Heart left ventricle (tissue), 16 donors: ENCODE results near the gene VAPB. TPM values are rescaled to one million over a fixed set of nuclear protein-coding genes. Genes with fewer than 3 reads are reported as not detected.

Experiments
- ATAC-seq, 4 donors: fragments of 200-7000 bp; cut with Tn5 transposase; one replicate each; pipeline ENCODE4 v1.9.1; 2020 to 2022; ENCODE audit warnings: moderate library complexity in 4 of 4, mild to moderate bottlenecking in 3 of 4, moderate number of reproducible peaks in 1 of 4
- DNase-seq, 5 donors: peaks; one replicate each; pipeline ENCODE4 v3.0.0-alpha.2; 2020
- H3K27ac ChIP-seq, 12 donors: fragments of 200-600 bp; sonication (generic) in 4 of 12; one replicate each; pipeline versions ENCODE4 v1.5.0 to v1.8.0; 2016 to 2022; ENCODE audit warnings: mild to moderate bottlenecking in 2 of 12
- H3K27me3 ChIP-seq, 9 donors: fragments of 200-600 bp; sonication (generic) in 2 of 9; one replicate each; pipeline versions ENCODE4 v1.5.1 to v1.8.0; 2016 to 2022; ENCODE audit warnings: mild to moderate bottlenecking in 3 of 9
- H3K36me3 ChIP-seq, 9 donors: fragments of 200-600 bp; sonication (generic) in 2 of 9; one replicate each; pipeline versions ENCODE4 v1.5.0 to v1.8.0; 2018 to 2022; ENCODE audit warnings: mild to moderate bottlenecking in 2 of 9
- H3K4me1 ChIP-seq, 12 donors: fragments of 200-600 bp; sonication (generic) in 4 of 12; one replicate each; pipeline versions ENCODE4 v1.5.0 to v1.8.0; 2016 to 2022; ENCODE audit warnings: mild to moderate bottlenecking in 3 of 12
- H3K4me3 ChIP-seq, 12 donors: fragments of 200-600 bp; sonication (generic) in 4 of 12; one replicate each; pipeline versions ENCODE4 v1.5.0 to v1.8.0; 2017 to 2022; ENCODE audit warnings: mild to moderate bottlenecking in 9 of 12, moderate library complexity in 4 of 12
- H3K9me3 ChIP-seq, 12 donors: fragments of 200-600 bp; sonication (generic) in 4 of 12; one replicate each; pipeline versions ENCODE4 v1.5.0 to v1.8.0; 2016 to 2022; ENCODE audit warnings: mild to moderate bottlenecking in 1 of 12
- CTCF ChIP-seq, 12 donors: fragments of 200-600 bp; sonication (generic) in 4 of 12; IDR thresholded peaks; one replicate each; pipeline versions ENCODE4 v1.5.0 to v1.8.0; 2018 to 2022; ENCODE audit warnings: antibody characterized with exemption in 12 of 12, mild to moderate bottlenecking in 5 of 12
- POLR2A ChIP-seq, 2 donors: fragments of 450-650 bp; IDR thresholded peaks; one replicate each; pipeline ENCODE4 v1.6.1; 2017; ENCODE audit warnings: antibody characterized with exemption in 2 of 2, mild to moderate bottlenecking in 2 of 2, moderate library complexity in 2 of 2
- WGBS, 4 donors: extraction: QIAGEN DNeasy Blood & Tissue Kit in 2 of 4; methylation state at CpG; one replicate each; pipeline versions ENCODE4 v1.1.5 to v1.1.7; 2013 to 2018; 5-methylcytosine and 5-hydroxymethylcytosine counted together
- intact Hi-C, 10 donors: fragments of 100-400 bp; cut with DNase I; formaldehyde crosslinking; loops; one replicate each; pipeline versions ENCODE4 v1.11.1 to v1.14.2; 2022
- polyA plus RNA-seq, 2 donors: library from polyadenylated mRNA; stranded (reverse); fragments of 200-250 nt; gene quantifications; one replicate each; pipeline ENCODE4 v1.2.3, GENCODE V29; 2013
- total RNA-seq, 9 donors: library from RNA; depleted of rRNA in 2 of 9; stranded (reverse); fragments of >200 nt in 2 of 9; fragmentation: NEBNext Ultra II Directional in 3 of 9; extraction: Animal tissue kit (Norgen Biotek cat#: 25700) in 3 of 9; gene quantifications; one replicate each; pipeline versions ENCODE4 v1.1.0 to v1.2.4, GENCODE V29; 2016 to 2023
- donor health status: ischemic (EF 13 %, LVEDD 7.1; RV severe dilation, severe dysfunction).
- donor health status: healthy with polysubstance abuse.
- donor health status: DM: no; HTN: yes; CAD: no.
- donor health status: DM: no; HTN: no; CAD: no.
- donor health status: ischemic (EF 25% LVEDD 6.9; RV normal size, moderate dysfunction).
- donor health status: ischemic (EF 25% LVEDD 5.7; RV mildly dilated, moderate dysfunction).
- donor health status: healthy.
- donor health status: DM: yes; HTN: yes; CAD: no.
- donor health status: ischemic (EF 35%, LVEDD 5.7; RV mildly dilated, moderate dysfunction).
- donor health status: nonischemic (EF 11% LVEDD 7.7; RV severe dilation, severe dysfunction).
- donor health status: DM: yes; HTN: yes; CAD: no.
- donor health status: PGD.
- donor health status: ischemic (EF 29% LVEDD 5.4; RV normal size, mild dysfunction).
- donor health status: nonischemic (EF 23%, LVEDD 6.1; RV moderate dilation, normal function).

VAPB gene
- total and polyA plus RNA-seq, 11 donors = 25.7 to 76.1 (median 62.7) TPM

GRCh38 chr20:58389968-58390658 is 1.1 kb downstream of the VAPB start:
- ATAC-seq = no peak
- intact Hi-C loops = loop anchor here in 7 of 10 donors (1.0 to 10.0 kb wide), 8 partner anchors 55 to 502 kb away; partner anchors contain the start of genes RAB22A (in 2 of the 7), STX16 (in 2 of the 7) and NPEPL1 (in 1 of the 7)
- 69 to 74% (median 71%) methylated on average over 17 of the region's 17 CpGs for WGBS, 4 donors

GRCh38 chr20:58390659-58391035 is 1.6 kb downstream of the VAPB start:
- WGBS, 4 donors = 94 to 97% (median 95%) methylated on average over 8 of the region's 8 CpGs
- TF ChIP-seq CTCF (IDR thresholded peaks at IDR 0.05) = no peak
- no peak for TF ChIP-seq POLR2A (IDR thresholded peaks at IDR 0.05)
- Histone ChIP-seq H3K9me3 (peaks cover 0 to 10% (median 0%) of the 10 kb centered on the region in 12 donors), H3K36me3 (peaks cover 0 to 14% (median 0%) of the 10 kb centered on the region in 9 donors), H3K4me1 (peaks cover 0 to 58% (median 32%) of the 10 kb centered on the region in 12 donors), H3K4me3 (peak overlapping the region in 6 of 12 donors; percentile 72 to 91 (median 88)), H3K27ac (no peak overlapping the region), H3K27me3 (no peaks in the 10 kb centered on the region)
- ATAC-seq = no peak
- intact Hi-C loops = loop anchor here in 2 of 10 donors (5.0 to 10.0 kb wide), 2 partner anchors 54 to 83 kb away; partner anchors contain the start of gene RAB22A (in 1 of the 2)
- DNase-seq = no peak

More at GRCh38 chr20:58389968-58390658, 1.1 kb downstream of the VAPB start:
- peak overlapping the region in 11 of 12 donors; percentile 92 to 97 (median 94) for H3K27ac ChIP-seq
- no peaks in the 10 kb centered on the region for H3K27me3 ChIP-seq
- peaks cover 0 to 14% (median 0%) of the 10 kb centered on the region in 9 donors for H3K36me3 ChIP-seq
- H3K9me3 ChIP-seq = peaks cover 0 to 10% (median 0%) of the 10 kb centered on the region in 12 donors
- no peak for DNase-seq
- H3K4me3 ChIP-seq = peak overlapping the region; percentile 69 to 91 (median 86)
- H3K4me1 ChIP-seq = peaks cover 0 to 54% (median 30%) of the 10 kb centered on the region in 12 donors
- TF ChIP-seq POLR2A (IDR thresholded peaks at IDR 0.05) (no peak), CTCF (IDR thresholded peaks at IDR 0.05) (no peak)

DNA sequence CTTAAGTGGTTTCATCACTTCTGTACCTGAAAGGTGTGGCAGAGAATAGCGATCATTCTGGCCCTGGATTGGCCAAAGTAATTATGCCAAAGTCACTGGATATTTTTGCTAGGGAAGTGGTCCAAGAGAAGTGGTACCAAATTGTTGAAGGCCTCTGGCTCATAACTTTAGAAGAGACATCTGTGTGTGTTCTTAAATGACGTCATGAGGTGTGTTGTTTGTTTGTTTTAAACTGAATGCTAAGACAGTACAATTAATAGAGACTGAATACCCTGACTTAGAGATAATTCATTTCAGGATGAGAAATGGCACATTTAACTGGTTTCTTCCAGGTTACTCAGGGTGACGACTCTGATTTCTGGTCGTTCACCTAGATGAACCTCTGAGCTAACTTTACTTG is 3.3 kb downstream of the VAPB start:
- Histone ChIP-seq H3K27me3 (no peaks in the 10 kb centered on the region), H3K27ac (no peak overlapping the region), H3K36me3 (peaks cover 0 to 14% (median 0%) of the 10 kb centered on the region in 9 donors), H3K9me3 (peaks cover 0 to 10% (median 0%) of the 10 kb centered on the region in 12 donors), H3K4me3 (no peak overlapping the region), H3K4me1 (peaks cover 0 to 63% (median 38%) of the 10 kb centered on the region in 12 donors)
- TF ChIP-seq CTCF (IDR thresholded peaks at IDR 0.05) (no peak), POLR2A (IDR thresholded peaks at IDR 0.05) (no peak)
- 74 to 84% (median 81%) methylated on average over 4 of the region's 4 CpGs for WGBS, 4 donors
- DNase-seq (no peak), ATAC-seq (no peak)
- intact Hi-C loops = loop anchor here in 2 of 10 donors (5.0 to 10.0 kb wide), 2 partner anchors 53 to 85 kb away; partner anchors contain the start of gene RAB22A (in 1 of the 2)

- no peak for ATAC-seq
- WGBS, 4 donors = 76 to 82% (median 79%) methylated on average over 3 of the region's 3 CpGs
- peaks cover 0 to 73% (median 42%) of the 10 kb centered on the region in 12 donors for H3K4me1 ChIP-seq
- H3K36me3 ChIP-seq = peaks cover 0 to 14% (median 0%) of the 10 kb centered on the region in 9 donors
- peaks cover 0 to under 1% (median 0%) of the 10 kb centered on the region in 12 donors for H3K9me3 ChIP-seq
- no peak for DNase-seq
- no peak overlapping the region for H3K27ac ChIP-seq
- TF ChIP-seq POLR2A (IDR thresholded peaks at IDR 0.05) (no peak), CTCF (IDR thresholded peaks at IDR 0.05) (no peak)
- no peaks in the 10 kb centered on the region for H3K27me3 ChIP-seq
- intact Hi-C loops = loop anchor here in 2 of 10 donors (5.0 to 10.0 kb wide), 2 partner anchors 52 to 86 kb away; partner anchors contain the start of gene RAB22A (in 1 of the 2)
- no peak overlapping the region for H3K4me3 ChIP-seq
These were observed 4.3 kb downstream of the VAPB start for GRCh38 chr20:58393299-58393698.
